PC-3 (cell line): Measurements from ENCODE around the gene SNN. TPM values are rescaled to one million over a fixed set of nuclear protein-coding genes. Genes with fewer than 3 reads are reported as not detected.

Experiments
- ATAC-seq: fragments of 200-7000 bp; cut with Tn5 transposase; 2 replicates; pipeline ENCODE4 v1.9.1; 2020; ENCODE audit warnings: mild to moderate bottlenecking, moderate library complexity
- BruUV-seq: library from RNA; stranded (reverse); fragments of 400-500 nt; replicated peaks from 2 replicates; lab custom pipeline; 2021; lab: Mats Ljungman, UMichigan
- CTCF ChIA-PET: fragments of 300-600 bp; sonication (Branson Sonifier 250); formaldehyde crosslinking; loops from one replicate; lab custom pipeline; 2022; ENCODE audit warnings: antibody characterized with exemption; lab: Charles Lee
- POLR2A ChIA-PET: fragments of 300-600 bp; sonication (Branson Sonifier 250); formaldehyde crosslinking; loops from one replicate; lab custom pipeline; 2022; ENCODE audit warnings: antibody characterized with exemption; ENCODE audit not compliant: unreplicated experiment; lab: Charles Lee
- DNase-seq: peaks from one replicate; pipeline ENCODE4 v3.0.0-alpha.2; 2015
- H2AFZ ChIP-seq: fragments of 300-600 bp; sonication (generic); 2 replicates; pipeline ENCODE4 v1.6.0; 2016; ENCODE audit warnings: antibody characterized with exemption, low read length
- H3F3A ChIP-seq: fragments of 300-600 bp; sonication (generic); one replicate; pipeline ENCODE4 v1.6.0; 2017; ENCODE audit warnings: antibody characterized with exemption, low read length, control low read depth, mild to moderate bottlenecking; ENCODE audit not compliant: unreplicated experiment
- H3K27ac ChIP-seq: fragments of 300-600 bp; sonication (generic); 2 replicates; pipeline ENCODE4 v1.5.1; 2016; ENCODE audit warnings: mild to moderate bottlenecking, low read length
- H3K27me3 ChIP-seq: fragments of 300-600 bp; sonication (generic); 2 replicates; pipeline ENCODE4 v1.6.1; 2016; ENCODE audit warnings: low read length, mixed read lengths
- H3K36me3 ChIP-seq: fragments of 300-600 bp; sonication (generic); 2 replicates; pipeline ENCODE4 v1.6.1; 2016; ENCODE audit warnings: low read depth, mixed run types, low read length, mixed read lengths
- H3K4me1 ChIP-seq: fragments of 300-600 bp; sonication (generic); 2 replicates; pipeline ENCODE4 v1.5.1; 2016; ENCODE audit warnings: low read length; ENCODE audit not compliant: insufficient read depth
- H3K4me2 ChIP-seq: fragments of 300-600 bp; sonication (generic); 2 replicates; pipeline ENCODE4 v1.6.0; 2016; ENCODE audit warnings: low read length
- H3K4me3 ChIP-seq: fragments of 300-600 bp; sonication (generic); 2 replicates; pipeline ENCODE4 v1.5.1; 2016; ENCODE audit warnings: mild to moderate bottlenecking, low read length, mixed read lengths
- H3K79me2 ChIP-seq: fragments of 300-600 bp; sonication (generic); 2 replicates; pipeline ENCODE4 v1.6.1; 2017; ENCODE audit warnings: low read length, mixed read lengths
- H3K9ac ChIP-seq: fragments of 300-600 bp; sonication (generic); 2 replicates; pipeline ENCODE4 v1.6.0; 2016; ENCODE audit warnings: mild to moderate bottlenecking, low read length
- H3K9me2 ChIP-seq: fragments of 300-600 bp; sonication (generic); replicated peaks from 2 replicates; pipeline ENCODE4 v1.6.1; 2016; ENCODE audit warnings: mixed run types, low read length, mixed read lengths
- H3K9me3 ChIP-seq: fragments of 300-600 bp; sonication (generic); 2 replicates; pipeline ENCODE4 v1.6.1; 2016; ENCODE audit warnings: low read length, mixed read lengths
- H4K20me1 ChIP-seq: fragments of 300-600 bp; sonication (generic); 2 replicates; pipeline ENCODE4 v1.6.1; 2016; ENCODE audit warnings: low read length, mixed read lengths
- EZH2 ChIP-seq: fragments of 300-600 bp; sonication (generic); IDR thresholded peaks from one replicate; pipeline ENCODE4 v1.6.1; 2017; ENCODE audit warnings: antibody characterized with exemption, mild to moderate bottlenecking, low read length; ENCODE audit not compliant: unreplicated experiment
- EZH2phosphoT487 ChIP-seq: fragments of 300-600 bp; sonication (generic); IDR thresholded peaks from 2 replicates; pipeline ENCODE4 v1.6.1; 2018; ENCODE audit warnings: mild to moderate bottlenecking, antibody characterized with exemption, low read length, borderline replicate concordance
- intact Hi-C: fragments of 100-400 bp; cut with micrococcal nuclease; formaldehyde crosslinking; loops from 2 replicates; pipeline ENCODE4 v1.9.0; 2023
- total RNA-seq: library from RNA; depleted of rRNA; stranded (reverse); fragments of >200 nt; gene quantifications from 2 replicates; pipeline ENCODE4 v1.2.3, GENCODE V29; 2014
- TF ChIP-seq, protein P1 (sequence below): fragments of 300-600 bp; sonication (generic); conservative IDR thresholded peaks from 2 replicates; pipeline ENCODE4 v1.5.1; 2017; ENCODE audit warnings: antibody characterized with exemption, low read depth, mild to moderate bottlenecking, low read length

Gene SNN
- total RNA-seq, 1 experiment from 2014 or later: 4.3 TPM

DNA sequence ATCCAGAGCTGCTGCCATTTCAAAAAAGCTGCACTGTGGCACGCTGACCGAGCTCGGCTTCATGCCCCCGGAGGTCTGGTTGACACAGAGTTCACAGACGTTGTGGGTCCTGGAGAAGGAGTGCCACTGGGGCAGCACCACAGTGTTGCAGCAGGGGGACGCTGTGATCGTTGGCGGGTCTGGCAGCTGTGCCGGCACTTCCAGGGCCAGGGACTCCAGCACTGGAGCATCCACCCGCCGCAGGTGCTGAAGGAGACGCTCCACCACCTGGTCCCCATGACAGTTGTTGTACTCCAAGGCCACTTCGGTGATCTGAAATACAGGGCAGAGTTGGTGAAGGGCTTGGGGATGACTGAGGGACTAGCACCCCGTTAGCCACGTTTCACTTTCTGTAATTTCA is 23.5 kb downstream of the SNN start:
- ATAC-seq: no peak
- Histone ChIP-seq H3K4me1 (peaks cover 13% of the 10 kb centered on the region), H3K9me3 (no peaks in the 10 kb centered on the region), H3K79me2 (0 out of 2 replicates have a peak, but pooled peaks cover 3% of the 10 kb centered on the region), H2AFZ (no peak overlapping the region), H3K27me3 (no peaks in the 10 kb centered on the region), H3F3A (no peaks in the 10 kb centered on the region), H3K4me2 (no peak overlapping the region), H3K27ac (no peak overlapping the region), H3K36me3 (peaks cover 16% of the 10 kb centered on the region; the same call in 1 of the 2 replicates), H3K9ac (no peak overlapping the region), H3K9me2 (no peaks in the 10 kb centered on the region), H4K20me1 (no peaks in the 10 kb centered on the region), H3K4me3 (no peak overlapping the region)
- CTCF ChIA-PET: no interaction called here
- BruUV-seq: no TSS peak
- DNase-seq: no peak
- POLR2A ChIA-PET: no interaction called here
- no peak for TF ChIP-seq EZH2
- no peak for TF ChIP-seq EZH2phosphoT487
- TF ChIP-seq, protein P1, sequence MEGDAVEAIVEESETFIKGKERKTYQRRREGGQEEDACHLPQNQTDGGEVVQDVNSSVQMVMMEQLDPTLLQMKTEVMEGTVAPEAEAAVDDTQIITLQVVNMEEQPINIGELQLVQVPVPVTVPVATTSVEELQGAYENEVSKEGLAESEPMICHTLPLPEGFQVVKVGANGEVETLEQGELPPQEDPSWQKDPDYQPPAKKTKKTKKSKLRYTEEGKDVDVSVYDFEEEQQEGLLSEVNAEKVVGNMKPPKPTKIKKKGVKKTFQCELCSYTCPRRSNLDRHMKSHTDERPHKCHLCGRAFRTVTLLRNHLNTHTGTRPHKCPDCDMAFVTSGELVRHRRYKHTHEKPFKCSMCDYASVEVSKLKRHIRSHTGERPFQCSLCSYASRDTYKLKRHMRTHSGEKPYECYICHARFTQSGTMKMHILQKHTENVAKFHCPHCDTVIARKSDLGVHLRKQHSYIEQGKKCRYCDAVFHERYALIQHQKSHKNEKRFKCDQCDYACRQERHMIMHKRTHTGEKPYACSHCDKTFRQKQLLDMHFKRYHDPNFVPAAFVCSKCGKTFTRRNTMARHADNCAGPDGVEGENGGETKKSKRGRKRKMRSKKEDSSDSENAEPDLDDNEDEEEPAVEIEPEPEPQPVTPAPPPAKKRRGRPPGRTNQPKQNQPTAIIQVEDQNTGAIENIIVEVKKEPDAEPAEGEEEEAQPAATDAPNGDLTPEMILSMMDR: no peak
- intact Hi-C loops: no loop called here

DNA sequence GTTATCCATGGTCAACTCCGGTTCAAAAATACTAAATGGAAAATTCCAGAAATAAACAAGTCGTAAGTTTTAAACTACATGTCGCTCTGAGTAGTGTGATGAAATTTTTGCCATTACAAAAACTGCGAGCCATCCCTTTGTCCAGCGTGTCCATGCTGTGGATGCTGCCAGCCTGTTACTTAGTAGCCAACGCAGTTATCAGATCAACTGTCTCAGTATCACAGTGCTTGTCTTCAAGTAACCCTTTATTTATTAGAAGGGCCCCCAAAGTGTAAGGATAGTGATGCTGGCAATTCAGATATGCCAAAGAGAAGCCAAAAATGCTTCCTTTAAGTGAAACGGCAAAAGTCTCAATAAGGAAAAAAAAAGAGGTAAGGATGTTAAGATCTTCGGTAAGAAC is 23.9 kb downstream of the SNN start:
- CTCF ChIA-PET: no interaction called here
- no TSS peak for BruUV-seq
- no peak for DNase-seq

DNA sequence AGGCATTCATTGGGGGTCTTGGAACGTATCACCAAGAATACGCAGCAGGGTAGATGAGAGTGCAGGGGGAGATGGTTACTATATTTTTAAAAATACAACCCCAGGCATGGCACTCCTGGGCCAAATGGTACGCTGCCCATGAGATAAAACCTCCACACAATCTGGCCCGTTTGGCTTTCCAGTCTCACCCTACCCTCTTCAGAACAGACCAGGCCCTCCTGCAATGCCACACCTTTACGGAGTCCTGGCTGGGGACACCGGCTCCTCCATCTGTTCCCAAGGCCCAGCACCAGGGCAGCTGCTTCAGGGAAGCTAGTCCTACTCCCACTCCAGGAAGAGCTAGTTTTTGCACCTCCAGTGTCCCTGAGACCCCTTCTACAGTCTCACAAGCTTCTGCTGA is 24.4 kb downstream of the SNN start:
- no peak overlapping the region for H3K4me2 ChIP-seq
- peaks cover 17% of the 10 kb centered on the region; the same call in 1 of the 2 replicates for H3K36me3 ChIP-seq
- BruUV-seq: no TSS peak
- ATAC-seq: no peak
- no peaks in the 10 kb centered on the region for H4K20me1 ChIP-seq
- CTCF ChIA-PET: no interaction called here
- no peaks in the 10 kb centered on the region for H3F3A ChIP-seq
- no peaks in the 10 kb centered on the region for H3K9me2 ChIP-seq
- H3K4me3 ChIP-seq: no peak overlapping the region
- intact Hi-C loops: no loop called here
- no peaks in the 10 kb centered on the region for H3K27me3 ChIP-seq
- TF ChIP-seq EZH2phosphoT487: no peak
- TF ChIP-seq, protein P1: no peak
- no peak for TF ChIP-seq EZH2
- DNase-seq: no peak
- H2AFZ ChIP-seq: no peak overlapping the region
- H3K4me1 ChIP-seq: peaks cover 13% of the 10 kb centered on the region
- H3K79me2 ChIP-seq: 0 out of 2 replicates have a peak, but pooled peaks cover 3% of the 10 kb centered on the region
- H3K27ac ChIP-seq: no peak overlapping the region
- H3K9ac ChIP-seq: no peak overlapping the region
- H3K9me3 ChIP-seq: no peaks in the 10 kb centered on the region
- POLR2A ChIA-PET: no interaction called here

More for the DNA sequence above, 23.9 kb downstream of the SNN start:
- H3K27me3 ChIP-seq: no peaks in the 10 kb centered on the region
- H3K9ac ChIP-seq: no peak overlapping the region
- no peak overlapping the region for H2AFZ ChIP-seq
- H3K9me2 ChIP-seq: no peaks in the 10 kb centered on the region
- no peak for TF ChIP-seq EZH2
- TF ChIP-seq, protein P1: no peak
- TF ChIP-seq EZH2phosphoT487: no peak
- no peak for ATAC-seq
- no peak overlapping the region for H3K27ac ChIP-seq
- intact Hi-C loops: no loop called here
- no peaks in the 10 kb centered on the region for H4K20me1 ChIP-seq
- H3K9me3 ChIP-seq: no peaks in the 10 kb centered on the region
- POLR2A ChIA-PET: no interaction called here
- H3K36me3 ChIP-seq: peaks cover 16% of the 10 kb centered on the region; the same call in 1 of the 2 replicates
- no peak overlapping the region for H3K4me2 ChIP-seq
- H3K4me1 ChIP-seq: peaks cover 13% of the 10 kb centered on the region
- 0 out of 2 replicates have a peak, but pooled peaks cover 3% of the 10 kb centered on the region for H3K79me2 ChIP-seq
- H3K4me3 ChIP-seq: no peak overlapping the region
- no peaks in the 10 kb centered on the region for H3F3A ChIP-seq
